ENCODE results near the gene SYT3. TPM values are rescaled to one million over a fixed set of nuclear protein-coding genes. Genes with fewer than 3 reads are reported as not detected.

The SYT3 gene
- total and polyA plus RNA-seq, 2 of the 8 experiments (the other 6 are each of a cell fraction or from before 2014, with no cell fraction given), result 6.7 to 17.3 TPM

- ChIA-PET POLR2A (ENCODE audit: partially characterized antibody) (interaction anchor here (0.9 to 1.4 kb wide), 2 partner anchors 20 to 169 kb away, joined by 3 to 7 read pairs; no protein-coding TSS in a partner anchor), CTCF (ENCODE audit: partially characterized antibody) (interaction anchor here (0.6 to 1.9 kb wide), 16 partner anchors 8 to 156 kb away, joined by 3 to 11 read pairs (median 4); partner anchors contain the start of gene C19orf81)
- Histone ChIP-seq H2BK5ac (ENCODE audit: low read depth, low read length) (no peak overlapping the region), H3K23ac (ENCODE audit: insufficient read length) (no peak overlapping the region), H3K36me3 (ENCODE audit: control insufficient read depth in 2 of 4, insufficient read depth in 4 of 4, low read length in 3 of 4) (no peaks in the 10 kb centered on the region), H2BK15ac (ENCODE audit: low read length) (no peak overlapping the region), H4K91ac (replicated peaks; ENCODE audit: insufficient read length, low read length) (no peak overlapping the region), H3K9ac (replicated peaks in 1 of 4; ENCODE audit: extremely low read depth in 1 of 4, low read depth in 3 of 4, low read length in 3 of 4) (no peak overlapping the region), H4K5ac (ENCODE audit: insufficient read length, low read depth, low read length) (no peak overlapping the region), H2BK12ac (ENCODE audit: low read depth, low read length) (no peak overlapping the region), H3K9me3 (ENCODE audit: insufficient read depth in 2 of 2, low read depth in 1 of 2, low read length in 1 of 2) (no peaks in the 10 kb centered on the region), H4K8ac (ENCODE audit: extremely low read depth, insufficient read depth, low read length) (no peak overlapping the region; the same call in 1 of the 2 replicates), H2AK5ac (ENCODE audit: low read depth, low read length) (no peak overlapping the region), H3K4me2 (ENCODE audit: insufficient read depth in 1 of 2, low read depth in 2 of 2, low read length in 2 of 2) (no peak overlapping the region), H4K20me1 (replicated peaks in 1 of 2; ENCODE audit: control insufficient read depth in 1 of 2, insufficient read depth in 2 of 2, low read length in 2 of 2) (no peaks in the 10 kb centered on the region), H2AFZ (ENCODE audit: low read length) (no peak overlapping the region), H3K14ac (ENCODE audit: insufficient read length) (no peak overlapping the region), H3K4ac (replicated peaks; ENCODE audit: insufficient read length, low read depth, low read length) (no peak overlapping the region), H3K79me1 (ENCODE audit: low read depth, low read length) (no peaks in the 10 kb centered on the region), H3K56ac (replicated peaks; ENCODE audit: insufficient read length, low read depth, low read length) (no peak overlapping the region), H3K27ac (ENCODE audit: low read depth, low read length) (no peak overlapping the region), H3K79me2 (ENCODE audit: control insufficient read depth in 1 of 2, insufficient read depth in 2 of 2, low read length in 2 of 2) (no peaks in the 10 kb centered on the region), H3K23me2 (ENCODE audit: low read depth, low read length) (no peaks in the 10 kb centered on the region), H2BK20ac (ENCODE audit: low read length) (no peak overlapping the region), H3K27me3 (replicated peaks in 1 of 4; ENCODE audit: control insufficient read depth in 3 of 4, extremely low read depth in 1 of 4, insufficient read depth in 3 of 4, low read length in 3 of 4) (no peaks in the 10 kb centered on the region), H3K4me1 (replicated peaks in 1 of 4; ENCODE audit: control insufficient read depth in 3 of 4, insufficient read depth in 4 of 4, low read length in 3 of 4) (0 out of 7 replicates have a peak, but pooled peaks cover 0 to 4% (median 0%) of the 10 kb centered on the region in 4 experiments), H3K4me3 (ENCODE audit: extremely low read depth in 1 of 4, insufficient read depth in 2 of 4, low read depth in 3 of 4, low read length in 4 of 4) (no peak overlapping the region), H3K18ac (ENCODE audit: extremely low read depth, low read length) (no peak overlapping the region), H2BK120ac (replicated peaks; ENCODE audit: low read depth, low read length) (no peak overlapping the region)
- 78% methylated on average over 5 of the region's 5 CpGs; no CpG with 5 or more reads in 1 of the 2 experiments for WGBS, 2 experiments (ENCODE audit: extremely low coverage in 1 of 2, insufficient coverage in 1 of 2, insufficient read length in 1 of 2, insufficient replicate concordance in 2 of 2, low coverage in 1 of 2, low lambda C conversion rate in 2 of 2, missing lambda C conversion rate in 1 of 2)
- DNase-seq (ENCODE audit: low read depth in 1 of 2, low spot score in 2 of 2) (no peak), FAIRE-seq (no peak)
- TF ChIP-seq YY1 (IDR thresholded peaks at IDR 0.05; ENCODE audit: low read depth, low read length) (no peak), ATF2 (IDR thresholded peaks at IDR 0.05; ENCODE audit: low read length) (no peak), FOSL1 (IDR thresholded peaks at IDR 0.05; ENCODE audit: insufficient read depth, low read depth, low read length) (no peak), JUND (IDR thresholded peaks at IDR 0.05; ENCODE audit: low read length) (no peak), CTCF (IDR thresholded peaks at IDR 0.05; ENCODE audit: control extremely low read depth in 1 of 3, insufficient read depth in 1 of 3, low read depth in 1 of 3, low read length in 3 of 3) (peak in 1 of 3 experiments; percentile 8; a peak in 1 of 4 replicates), ATF3 (IDR thresholded peaks at IDR 0.05; ENCODE audit: insufficient read depth, low read depth, low read length) (no peak)
These were observed 11.5 kb downstream of the SYT3 start for GRCh38 chr19:50628146-50628545.

Data from H1 (cell line).